ENCODE results near the gene ADAM33. TPM values are rescaled to one million over a fixed set of nuclear protein-coding genes. Genes with fewer than 3 reads are reported as not detected.
A peak's percentile ranks its signal among the peaks of the same experiment; 100 is the strongest.

ADAM33 gene
- total and polyA plus RNA-seq, 2 of the 13 experiments (the other 11 are each of a cell fraction or from before 2014, with no cell fraction given), result not detected

- TF ChIP-seq SNAI1 (CRISPR knock-in tag; IDR thresholded peaks at IDR 0.05; ENCODE audit: borderline replicate concordance) (0 out of 2 replicates have a peak, but pooled peaks have one; percentile 21), HIC2 (CRISPR knock-in tag; IDR thresholded peaks at IDR 0.05; ENCODE audit: low read depth) (peak; percentile 44; the same call in 1 of the 2 replicates), ZBTB44 (CRISPR knock-in tag; IDR thresholded peaks at IDR 0.05) (no peak), ZNF644 (CRISPR knock-in tag; IDR thresholded peaks at IDR 0.05; ENCODE audit: low read depth) (no peak), HDAC2 (CRISPR knock-in tag; IDR thresholded peaks at IDR 0.05) (peak; percentile 76), SPEN (CRISPR knock-in tag; IDR thresholded peaks at IDR 0.05; ENCODE audit: low read depth) (peak; percentile 34; the same call in 1 of the 2 replicates), SP4 (CRISPR knock-in tag; IDR thresholded peaks at IDR 0.05) (peak; percentile 44), ZNF678 (CRISPR knock-in tag; IDR thresholded peaks at IDR 0.05) (no peak), GATAD1 (CRISPR knock-in tag; IDR thresholded peaks at IDR 0.05) (peak; percentile 53), ZNF30 (CRISPR knock-in tag; IDR thresholded peaks at IDR 0.05) (peak; percentile 32; the same call in 1 of the 2 replicates), HNF4A (CRISPR knock-in tag; IDR thresholded peaks at IDR 0.05) (peak; percentile 87), NFYC (CRISPR knock-in tag; IDR thresholded peaks at IDR 0.05) (peak; percentile 81), ZNF790 (CRISPR knock-in tag; IDR thresholded peaks at IDR 0.05; ENCODE audit: borderline replicate concordance) (no peak), ZBTB1 (CRISPR knock-in tag; IDR thresholded peaks at IDR 0.05; ENCODE audit: borderline replicate concordance) (no peak), RFXAP (CRISPR knock-in tag; IDR thresholded peaks at IDR 0.05; ENCODE audit: borderline replicate concordance) (peak; percentile 95), THYN1 (CRISPR knock-in tag; IDR thresholded peaks at IDR 0.05; ENCODE audit: borderline replicate concordance, low read depth) (no peak), ZSCAN5A (CRISPR knock-in tag; IDR thresholded peaks at IDR 0.05; ENCODE audit: borderline replicate concordance) (peak; percentile 47; the same call in 1 of the 2 replicates), FOXO1 (CRISPR knock-in tag; IDR thresholded peaks at IDR 0.05) (0 out of 2 replicates have a peak, but pooled peaks have one; percentile 47), TEAD3 (CRISPR knock-in tag; optimal IDR thresholded peaks at IDR 0.05; ENCODE audit: borderline replicate concordance) (peak; percentile 36), MIER3 (CRISPR knock-in tag; IDR thresholded peaks at IDR 0.05; ENCODE audit: borderline replicate concordance) (peak; percentile 37; the same call in 1 of the 2 replicates), GABPB1 (CRISPR knock-in tag; IDR thresholded peaks at IDR 0.05) (peak; percentile 41; the same call in 1 of the 2 replicates), ZFY (CRISPR knock-in tag; IDR thresholded peaks at IDR 0.05) (peak; percentile 62; the same call in 1 of the 2 replicates), ZNF460 (CRISPR knock-in tag; IDR thresholded peaks at IDR 0.05; ENCODE audit: borderline replicate concordance) (no peak), TBX2 (CRISPR knock-in tag; IDR thresholded peaks at IDR 0.05; ENCODE audit: borderline replicate concordance) (peak; percentile 68), ZNF383 (CRISPR knock-in tag; IDR thresholded peaks at IDR 0.05; ENCODE audit: borderline replicate concordance) (peak; percentile 91; the same call in 1 of the 2 replicates), CREB1 (IDR thresholded peaks at IDR 0.05) (peak; percentile 92), CREB1 (CRISPR knock-in tag; IDR thresholded peaks at IDR 0.05) (peak; percentile 98)
Observed at GRCh38 chr20:3658716-3659491, 22.9 kb downstream of the ADAM33 start (continued).
